Endodermal cell (in vitro differentiated cells): ENCODE measurements around the gene GJD4. TPM values are rescaled to one million over a fixed set of nuclear protein-coding genes. Genes with fewer than 3 reads are reported as not detected.

Experiments used
- DNase-seq: peaks from one replicate; pipeline ENCODE4 v3.0.0-alpha.2; 2017
- H3K27ac ChIP-seq: 2 replicates; pipeline ENCODE4 v1.5.1; 2013; ENCODE audit warnings: mild to moderate bottlenecking, low read depth, low read length, moderate library complexity
- H3K27me3 ChIP-seq: 2 replicates; pipeline ENCODE4 v1.6.1; 2013; ENCODE audit warnings: mild to moderate bottlenecking, low read length, moderate library complexity; ENCODE audit not compliant: insufficient read depth, control insufficient read depth, poor library complexity, severe bottlenecking
- H3K36me3 ChIP-seq: 2 replicates; pipeline ENCODE4 v1.7.0; 2013; ENCODE audit warnings: mild to moderate bottlenecking, low read length, moderate library complexity; ENCODE audit not compliant: control insufficient read depth, insufficient read depth
- H3K4me1 ChIP-seq: one replicate; pipeline ENCODE4 v1.7.0; 2013; ENCODE audit warnings: low read length; ENCODE audit not compliant: control insufficient read depth, insufficient read depth
- H3K4me3 ChIP-seq: 2 replicates; pipeline ENCODE4 v1.5.1; 2013; ENCODE audit warnings: mild to moderate bottlenecking, low read length, moderate library complexity
- H3K9ac ChIP-seq: 2 replicates; pipeline ENCODE4 v1.6.1; 2013; ENCODE audit warnings: mild to moderate bottlenecking, low read length, moderate library complexity; ENCODE audit not compliant: poor library complexity, severe bottlenecking; ENCODE audit errors: extremely low read depth
- H3K9me3 ChIP-seq: 2 replicates; pipeline ENCODE4 v1.6.1; 2013; ENCODE audit warnings: mild to moderate bottlenecking, low read length, moderate library complexity; ENCODE audit not compliant: control insufficient read depth
- H3K27ac Mint-ChIP-seq: 2 replicates; pipeline ENCODE4 v1.8.0; 2020; ENCODE audit warnings: mixed read lengths
- H3K27me3 Mint-ChIP-seq: 2 replicates; pipeline ENCODE4 v1.8.0; 2021; ENCODE audit warnings: mild to moderate bottlenecking, mixed read lengths; ENCODE audit not compliant: insufficient read depth
- H3K36me3 Mint-ChIP-seq: 2 replicates; pipeline ENCODE4 v1.8.0; 2020; ENCODE audit warnings: low read depth, mixed read lengths
- H3K4me1 Mint-ChIP-seq: 2 replicates; pipeline ENCODE4 v1.8.0; 2020; ENCODE audit warnings: mixed read lengths
- H3K4me3 Mint-ChIP-seq: 2 replicates; pipeline ENCODE4 v1.8.0; 2020; ENCODE audit warnings: mild to moderate bottlenecking, moderate library complexity, mixed read lengths
- H3K9me3 Mint-ChIP-seq: 2 replicates; pipeline ENCODE4 v1.8.0; 2020; ENCODE audit warnings: mild to moderate bottlenecking, mixed read lengths
- CTCF ChIP-seq: fragments of 200-600 bp; sonication (generic); conservative IDR thresholded peaks from 2 replicates; pipeline ENCODE4 v1.5.0; 2021; ENCODE audit warnings: antibody characterized with exemption, mild to moderate bottlenecking
- WGBS, 2 experiments: methylation state at CpG; one replicate each; pipeline versions ENCODE4 v1.1.5 to v1.1.7; 2013; ENCODE audit warnings: missing lambda C conversion rate in 2 of 2, mixed read lengths in 1 of 2; ENCODE audit not compliant: insufficient coverage in 1 of 2, insufficient read length in 1 of 2; 5-methylcytosine and 5-hydroxymethylcytosine counted together
- total RNA-seq, 2 donors: library from RNA; stranded (reverse); fragmentation: NEBNext Ultra II Directional in 1 of 2; extraction: Animal tissue kit (Norgen Biotek cat#: 25700) in 1 of 2; gene quantifications; 2 replicates in 1 of 2; 3 replicates in 1 of 2; pipeline ENCODE4 v1.2.1, GENCODE V29; 2021

The GJD4 gene
- total RNA-seq, 2 donors from 2014 or later, result 0.22 to 0.29 TPM

DNA sequence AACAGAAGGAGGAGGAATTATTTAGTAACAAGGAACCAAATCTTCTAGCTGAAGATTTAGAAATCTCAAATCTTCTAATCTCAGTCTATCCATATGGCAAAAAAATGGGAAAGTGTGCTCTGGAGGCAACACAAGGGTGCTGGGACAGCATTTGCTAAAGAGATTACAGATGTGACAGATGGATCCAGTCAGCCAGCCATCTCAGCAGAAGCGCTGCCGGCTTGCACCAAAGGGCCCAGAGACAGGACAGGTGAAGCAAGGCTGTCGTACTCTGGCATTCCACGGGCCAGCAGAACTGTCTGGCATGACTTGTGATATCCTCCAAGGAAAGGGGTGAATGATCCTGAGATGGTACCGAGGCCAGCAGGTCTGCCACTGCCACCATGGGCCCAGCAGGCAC lies 45.7 kb upstream of the GJD4 start:
- no peak for TF ChIP-seq CTCF
- Mint-ChIP-seq H3K27me3 (no peaks in the 10 kb centered on the region), H3K36me3 (peaks cover 23% of the 10 kb centered on the region), H3K4me3 (no peak overlapping the region), H3K4me1 (no peaks in the 10 kb centered on the region), H3K9me3 (no peaks in the 10 kb centered on the region), H3K27ac (no peak overlapping the region)
- peaks cover 20% of the 10 kb centered on the region for H3K36me3 ChIP-seq
- no peak overlapping the region for H3K9ac ChIP-seq
- no peaks in the 10 kb centered on the region for H3K27me3 ChIP-seq
- no peaks in the 10 kb centered on the region for H3K9me3 ChIP-seq
- no peak overlapping the region for H3K27ac ChIP-seq
- WGBS, 2 experiments, result 96 to 100% methylated on average over 3 to 5 of the region's 5 CpGs
- H3K4me3 ChIP-seq, result no peak overlapping the region
- H3K4me1 ChIP-seq, result no peaks in the 10 kb centered on the region
- peak; percentile 36 for DNase-seq

DNA sequence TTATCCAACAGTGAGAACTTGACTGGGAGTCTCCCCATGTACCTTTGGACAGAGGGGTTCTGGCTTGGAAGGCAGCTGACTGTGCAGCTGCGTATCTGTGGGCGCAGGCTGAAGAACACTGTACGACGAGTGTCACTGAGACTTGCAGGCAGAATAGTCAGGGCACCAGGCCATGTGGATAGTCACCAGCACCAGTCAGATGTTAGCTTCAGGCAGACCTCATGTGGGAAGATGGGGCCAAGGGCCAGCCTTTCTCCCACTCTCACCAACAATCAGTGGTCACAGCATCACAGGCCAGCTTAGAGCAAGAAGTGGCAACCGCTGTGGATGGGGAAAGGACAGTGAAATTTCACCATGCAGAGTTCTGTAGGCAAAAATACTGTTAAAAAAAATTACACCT lies 43.4 kb upstream of the GJD4 start:
- peaks cover 10% of the 10 kb centered on the region for H3K36me3 ChIP-seq
- Mint-ChIP-seq H3K4me1 (no peaks in the 10 kb centered on the region), H3K4me3 (no peak overlapping the region), H3K9me3 (no peaks in the 10 kb centered on the region), H3K36me3 (peaks cover 28% of the 10 kb centered on the region), H3K27ac (no peak overlapping the region), H3K27me3 (no peaks in the 10 kb centered on the region)
- H3K9ac ChIP-seq, result no peak overlapping the region
- no peak for DNase-seq
- no peak overlapping the region for H3K27ac ChIP-seq
- H3K9me3 ChIP-seq, result no peaks in the 10 kb centered on the region
- H3K4me1 ChIP-seq, result no peaks in the 10 kb centered on the region
- TF ChIP-seq CTCF, result no peak
- H3K27me3 ChIP-seq, result no peaks in the 10 kb centered on the region
- no peak overlapping the region for H3K4me3 ChIP-seq
- WGBS, 2 experiments, result 92 to 100% methylated on average over 5 of the region's 5 CpGs

GRCh38 chr10:35562427-35562826 lies 42.7 kb upstream of the GJD4 start:
- no peaks in the 10 kb centered on the region for H3K27me3 ChIP-seq
- Mint-ChIP-seq H3K27me3 (no peaks in the 10 kb centered on the region), H3K4me3 (no peak overlapping the region), H3K27ac (no peak overlapping the region), H3K4me1 (no peaks in the 10 kb centered on the region), H3K9me3 (no peaks in the 10 kb centered on the region), H3K36me3 (peaks cover 32% of the 10 kb centered on the region)
- no peaks in the 10 kb centered on the region for H3K9me3 ChIP-seq
- no peak overlapping the region for H3K4me3 ChIP-seq
- no peaks in the 10 kb centered on the region for H3K4me1 ChIP-seq
- DNase-seq, result no peak
- no peak for TF ChIP-seq CTCF
- no peak overlapping the region for H3K27ac ChIP-seq
- WGBS, 2 experiments, result 95 to 100% methylated on average over 1 of the region's 1 CpG
- H3K36me3 ChIP-seq, result peaks cover 15% of the 10 kb centered on the region
- no peak overlapping the region for H3K9ac ChIP-seq
